Ovary (tissue), 9 donors: ENCODE measurements around the gene EIF5. TPM values are rescaled to one million over a fixed set of nuclear protein-coding genes. Genes with fewer than 3 reads are reported as not detected.

Source experiments
- DNase-seq, 5 donors: peaks; one replicate each; pipeline ENCODE4 v3.0.0-alpha.2; 2019 to 2020
- H3K27ac ChIP-seq, 2 donors: fragments of 200-600 bp; one replicate each; pipeline versions ENCODE4 v1.5.1 to v1.8.0; 2019 to 2022
- H3K27me3 ChIP-seq: fragments of 200-600 bp; one replicate; pipeline ENCODE4 v1.8.0; 2022
- H3K36me3 ChIP-seq: fragments of 200-600 bp; sonication (generic); one replicate; pipeline ENCODE4 v1.5.1; 2019
- H3K4me1 ChIP-seq: one replicate; pipeline ENCODE4 v1.8.1; 2013; ENCODE audit warnings: mild to moderate bottlenecking, moderate library complexity; ENCODE audit not compliant: insufficient read depth
- H3K4me3 ChIP-seq: fragments of 200-600 bp; sonication (generic); one replicate; pipeline ENCODE4 v1.5.1; 2017
- H3K9me3 ChIP-seq, 2 donors: fragments of 200-600 bp in 1 of 2; sonication (generic) in 1 of 2; one replicate each; pipeline versions ENCODE4 v1.5.1 to v1.8.1; 2013 to 2019; ENCODE audit warnings: mild to moderate bottlenecking in 1 of 2, moderate library complexity in 1 of 2
- CTCF ChIP-seq, 3 donors: fragments of 450-650 bp in 2 of 3; fragments of 200-600 bp in 1 of 3; IDR thresholded peaks; one replicate each; pipeline versions ENCODE4 v1.5.1 to v1.8.0; 2016 to 2022; ENCODE audit warnings: antibody characterized with exemption in 3 of 3, mild to moderate bottlenecking in 1 of 3
- EP300 ChIP-seq: sonication (generic); formaldehyde crosslinking; IDR thresholded peaks from one replicate; pipeline ENCODE4 v1.6.1; 2017; ENCODE audit warnings: antibody characterized with exemption
- POLR2A ChIP-seq: fragments of 450-650 bp; IDR thresholded peaks from one replicate; pipeline ENCODE4 v1.6.1; 2017; ENCODE audit warnings: antibody characterized with exemption, mild to moderate bottlenecking, moderate library complexity
- WGBS, 3 donors: extraction: QIAGEN DNeasy Blood & Tissue Kit in 1 of 3; methylation state at CpG; one replicate each; pipeline versions ENCODE4 v1.1.5 to v1.1.7; 2013 to 2017; 5-methylcytosine and 5-hydroxymethylcytosine counted together
- intact Hi-C, 4 donors: fragments of 100-400 bp; cut with DNase I; formaldehyde crosslinking; loops; one replicate each; pipeline versions ENCODE4 v1.11.0 to v1.15.1; 2022 to 2023
- polyA plus RNA-seq, 2 donors: library from polyadenylated mRNA; stranded (reverse); fragments of 200-250 nt in 1 of 2; fragments of 350-450 nt in 1 of 2; fragmentation: Illumina TruSeq in 1 of 2; extraction: RNeasy Lipid Tissue Mini Kit (QIAGEN cat#74804) in 1 of 2; gene quantifications; one replicate each; pipeline ENCODE4 v1.2.3, GENCODE V29; 2013 to 2014
- total RNA-seq, 7 donors: library from RNA; depleted of rRNA in 2 of 7; stranded (reverse); fragments of >200 nt in 2 of 7; fragmentation: NEBNext Ultra II Directional in 3 of 7; extraction: Animal tissue kit (Norgen Biotek cat#: 25700) in 3 of 7; gene quantifications; one replicate each; pipeline versions ENCODE4 v1.1.0 to v1.2.4, GENCODE V29; 2016 to 2023
- donor health status: DM: no; HTN: no; CAD: no; lungs with moderate emphysema.
- donor health status: DM: no; HTN: no; CAD: no.
- donor health status: Bipolar disorder and iron deficiency.
- donor health status: DM: yes; HTN: yes; CAD: no.
- donor health status: DM: no; HTN: no; CAD: no.
- donor health status: DM: yes; HTN: yes; CAD: no.

Gene EIF5
- total and polyA plus RNA-seq, 9 donors: 73.0 to 169 (median 127) TPM

GRCh38 chr14:103311171-103311997, 22.7 kb upstream of the EIF5 start:
- Histone ChIP-seq H3K4me3 (no peak overlapping the region), H3K9me3 (no peaks in the 10 kb centered on the region), H3K36me3 (no peaks in the 10 kb centered on the region), H3K4me1 (peaks cover 8% of the 10 kb centered on the region), H3K27ac (no peak overlapping the region), H3K27me3 (no peaks in the 10 kb centered on the region)
- intact Hi-C loops: no loop called here
- no peak for DNase-seq
- WGBS, 3 donors: 87 to 91% (median 89%) methylated on average over 31 of the region's 31 CpGs
- TF ChIP-seq EP300 (no peak), POLR2A (no peak), CTCF (IDR thresholded peaks at IDR 0.05) (no peak)

DNA sequence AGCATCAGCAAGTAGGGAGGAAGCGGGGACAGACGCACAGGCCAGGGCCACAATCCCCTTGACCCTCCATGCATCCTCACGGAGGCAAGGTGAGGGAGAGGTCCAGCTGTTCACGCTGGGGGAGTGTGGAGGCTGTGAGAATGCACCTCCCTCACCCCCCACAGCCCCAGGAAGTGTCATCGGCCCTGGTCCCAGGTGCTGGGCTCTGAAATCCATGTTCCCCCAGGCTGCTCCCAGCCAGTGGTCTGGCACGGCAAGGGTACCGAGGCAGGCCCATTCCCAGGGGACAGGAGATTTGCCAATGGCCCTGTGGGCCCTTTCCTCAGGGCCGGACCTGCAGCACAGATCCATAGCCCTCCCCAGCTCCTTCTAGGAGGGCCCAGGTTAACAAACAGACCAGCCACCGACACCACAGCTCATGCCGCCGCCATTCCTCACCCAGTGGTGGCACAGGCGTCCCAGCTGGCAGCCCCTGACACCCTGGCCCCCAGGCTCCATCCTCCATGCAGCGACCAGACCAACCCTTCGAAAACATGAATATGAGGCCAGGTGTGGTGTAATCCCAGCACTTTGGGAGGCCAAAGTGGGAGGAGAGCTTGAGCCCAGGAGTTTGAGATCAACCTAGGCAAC, 21.9 kb upstream of the EIF5 start:
- WGBS, 3 donors: 90 to 92% (median 91%) methylated on average over 14 of the region's 14 CpGs
- intact Hi-C loops: no loop called here
- Histone ChIP-seq H3K9me3 (no peaks in the 10 kb centered on the region), H3K27me3 (no peaks in the 10 kb centered on the region), H3K4me3 (no peak overlapping the region), H3K36me3 (no peaks in the 10 kb centered on the region), H3K27ac (no peak overlapping the region), H3K4me1 (peaks cover 8% of the 10 kb centered on the region)
- no peak for TF ChIP-seq CTCF (IDR thresholded peaks at IDR 0.05)
- no peak for TF ChIP-seq EP300
- no peak for TF ChIP-seq POLR2A
- no peak for DNase-seq

DNA sequence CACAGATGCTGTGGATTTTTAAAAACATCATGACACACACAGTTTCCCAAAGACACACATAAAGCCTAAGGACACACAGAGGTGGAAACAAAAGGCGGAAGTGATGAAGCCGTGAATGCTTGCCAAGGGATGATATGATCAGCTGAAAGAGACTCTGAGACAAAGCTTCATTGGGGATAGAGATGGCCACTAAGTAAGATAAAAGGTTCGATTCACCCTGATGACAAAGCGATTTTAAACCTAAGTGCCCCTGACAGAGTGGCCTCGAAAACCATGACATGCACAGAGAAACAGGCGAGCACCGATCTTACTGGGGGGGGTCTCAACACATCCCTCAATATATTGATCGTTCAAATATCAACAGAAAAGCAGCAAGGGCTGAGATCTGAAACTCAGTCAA, 20.3 kb upstream of the EIF5 start:
- TF ChIP-seq EP300: no peak
- TF ChIP-seq CTCF (IDR thresholded peaks at IDR 0.05): no peak
- no peak for TF ChIP-seq POLR2A
- no peak for DNase-seq
- Histone ChIP-seq H3K4me3 (no peak overlapping the region), H3K9me3 (no peaks in the 10 kb centered on the region), H3K36me3 (no peaks in the 10 kb centered on the region), H3K27me3 (no peaks in the 10 kb centered on the region), H3K4me1 (peaks cover 8% of the 10 kb centered on the region), H3K27ac (no peak overlapping the region)
- 81 to 86% (median 84%) methylated on average over 8 of the region's 8 CpGs for WGBS, 3 donors
- intact Hi-C loops: no loop called here

DNA sequence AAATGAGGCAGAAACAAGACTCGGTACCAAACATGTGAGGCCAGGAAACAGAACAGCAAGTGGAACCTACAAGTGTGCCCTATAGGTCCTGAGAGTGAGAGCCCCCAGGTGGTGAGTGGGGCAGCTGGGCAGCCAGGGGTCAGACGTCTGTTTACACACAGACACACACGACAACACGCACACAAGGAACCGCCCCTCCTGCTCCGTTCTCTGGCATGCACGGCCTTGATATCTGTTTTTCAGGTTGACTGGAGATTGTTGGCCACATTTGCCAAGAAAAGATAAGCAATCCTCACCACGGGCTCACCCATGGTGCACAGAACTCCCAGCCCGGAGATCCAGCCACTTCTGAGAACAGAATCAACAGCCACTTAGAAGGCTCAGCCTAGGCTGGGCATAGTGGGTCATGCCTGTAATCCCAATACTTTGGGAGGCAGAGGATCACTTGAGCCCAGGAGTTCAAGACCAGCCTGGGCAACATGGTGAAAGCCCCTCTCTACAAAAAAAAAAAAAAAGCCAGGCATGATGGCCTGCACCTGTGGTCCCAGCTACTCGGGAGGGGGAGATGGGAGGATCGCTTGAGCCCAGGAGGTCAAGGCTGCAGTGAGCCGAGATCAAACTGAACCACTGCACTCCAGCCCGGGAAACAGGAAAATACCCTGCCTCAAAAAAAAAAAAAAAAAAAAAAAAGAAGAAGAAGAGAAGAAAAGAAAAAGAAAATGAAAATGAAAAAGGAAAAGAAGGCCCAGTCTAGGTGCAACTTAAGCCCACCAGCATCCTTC, 19.4 kb upstream of the EIF5 start:
- intact Hi-C loops: no loop called here
- DNase-seq: peak in 1 of 5 donors; percentile 57
- Histone ChIP-seq H3K27me3 (no peaks in the 10 kb centered on the region), H3K4me3 (no peak overlapping the region), H3K9me3 (no peaks in the 10 kb centered on the region), H3K27ac (peak overlapping the region in 1 of 2 donors; percentile 43), H3K4me1 (peaks cover 8% of the 10 kb centered on the region), H3K36me3 (no peaks in the 10 kb centered on the region)
- TF ChIP-seq EP300: no peak
- TF ChIP-seq POLR2A: no peak
- no peak for TF ChIP-seq CTCF (IDR thresholded peaks at IDR 0.05)
- WGBS, 3 donors: 17 to 26% (median 21%) methylated on average over 13 of the region's 13 CpGs
